OCI-LY1 (cell line): ENCODE results near the gene PPP1R12A.

ENCODE experiments used
- H2AFZ ChIP-seq: fragments of 200-600 bp; sonication (generic), shearing (Covaris generic); 2 replicates; pipeline ENCODE4 v1.6.0; 2014; ENCODE audit warnings: antibody characterized with exemption, mild to moderate bottlenecking, low read length
- H3F3A ChIP-seq: fragments of 200-600 bp; sonication (generic), shearing (Covaris generic); 2 replicates; pipeline ENCODE4 v1.6.0; 2014; ENCODE audit warnings: mild to moderate bottlenecking, antibody characterized with exemption, low read length, moderate library complexity; ENCODE audit not compliant: insufficient read depth
- H3K27ac ChIP-seq: fragments of 200-600 bp; sonication (generic); 2 replicates; pipeline ENCODE4 v1.5.1; 2014; ENCODE audit warnings: low read length, mixed run types, mild to moderate bottlenecking, low read depth; ENCODE audit not compliant: poor library complexity, severe bottlenecking
- H3K27me3 ChIP-seq: fragments of 200-600 bp; sonication (generic); 2 replicates; pipeline ENCODE4 v1.6.0; 2014; ENCODE audit warnings: antibody characterized with exemption, mild to moderate bottlenecking, low read length, moderate library complexity; ENCODE audit not compliant: insufficient read depth
- H3K36me3 ChIP-seq: fragments of 200-600 bp; sonication (generic); 2 replicates; pipeline ENCODE4 v1.6.1; 2014; ENCODE audit warnings: mild to moderate bottlenecking, antibody characterized with exemption, low read length, moderate library complexity, mixed read lengths; ENCODE audit not compliant: insufficient read depth
- H3K4me1 ChIP-seq: fragments of 200-600 bp; sonication (generic); 2 replicates; pipeline ENCODE4 v1.5.1; 2014; ENCODE audit warnings: mild to moderate bottlenecking, low read length, moderate library complexity; ENCODE audit not compliant: insufficient read depth, severe bottlenecking
- H3K4me2 ChIP-seq: fragments of 200-600 bp; sonication (generic), shearing (Covaris generic); 2 replicates; pipeline ENCODE4 v1.6.1; 2014; ENCODE audit warnings: low read length
- H3K4me3 ChIP-seq: fragments of 200-600 bp; sonication (generic); 2 replicates; pipeline ENCODE4 v1.5.1; 2014; ENCODE audit warnings: low read length, low read depth, mild to moderate bottlenecking, mixed read lengths; ENCODE audit not compliant: poor library complexity, severe bottlenecking
- H3K79me2 ChIP-seq: fragments of 200-600 bp; shearing (Covaris generic); 2 replicates; pipeline ENCODE4 v1.6.1; 2016; ENCODE audit warnings: mixed run types, low read length, mixed read lengths; ENCODE audit not compliant: insufficient read depth
- H3K9ac ChIP-seq: fragments of 200-600 bp; sonication (generic), shearing (Covaris generic); 2 replicates; pipeline ENCODE4 v1.6.1; 2014; ENCODE audit warnings: mild to moderate bottlenecking, low read length, mixed read lengths
- H3K9me2 ChIP-seq: fragments of 200-600 bp; sonication (generic), shearing (Covaris generic); 2 replicates; pipeline ENCODE4 v1.6.1; 2014; ENCODE audit warnings: low read depth, mild to moderate bottlenecking, low read length, mixed read lengths
- H3K9me3 ChIP-seq: fragments of 200-600 bp; shearing (Covaris generic); 2 replicates; pipeline ENCODE4 v1.6.1; 2014; ENCODE audit warnings: low read length, mixed read lengths
- H4K20me1 ChIP-seq: fragments of 200-600 bp; sonication (generic), shearing (Covaris generic); 2 replicates; pipeline ENCODE4 v1.6.0; 2016; ENCODE audit warnings: mild to moderate bottlenecking, low read length; ENCODE audit not compliant: insufficient read depth
- EZH2 ChIP-seq: fragments of 200-600 bp; sonication (generic), shearing (Covaris generic); IDR thresholded peaks from 2 replicates; pipeline ENCODE4 v1.8.0; 2017; ENCODE audit warnings: borderline replicate concordance, mixed run types, mild to moderate bottlenecking, antibody characterized with exemption, low read length, moderate library complexity, mixed read lengths
- TF ChIP-seq, protein P1 (sequence below): fragments of 200-600 bp; sonication (generic), shearing (Covaris generic); IDR thresholded peaks from 2 replicates; pipeline ENCODE4 v1.5.1; 2017; ENCODE audit warnings: mild to moderate bottlenecking, antibody characterized with exemption, low read length, moderate library complexity, mixed read lengths

The PPP1R12A gene

GRCh38 chr12:79764641-79765040 is 170.3 kb downstream of the PPP1R12A start:
- Histone ChIP-seq H3K9ac (no peak overlapping the region), H3K27me3 (no peaks in the 10 kb centered on the region), H3K36me3 (no peaks in the 10 kb centered on the region), H3K4me2 (no peak overlapping the region), H3K4me1 (no peaks in the 10 kb centered on the region), H3K4me3 (no peak overlapping the region), H2AFZ (no peak overlapping the region), H3K9me2 (no peaks in the 10 kb centered on the region), H4K20me1 (no peaks in the 10 kb centered on the region), H3K27ac (no peak overlapping the region), H3K9me3 (no peaks in the 10 kb centered on the region), H3F3A (no peaks in the 10 kb centered on the region), H3K79me2 (no peaks in the 10 kb centered on the region)
- TF ChIP-seq EZH2, result no peak
- TF ChIP-seq, protein P1, sequence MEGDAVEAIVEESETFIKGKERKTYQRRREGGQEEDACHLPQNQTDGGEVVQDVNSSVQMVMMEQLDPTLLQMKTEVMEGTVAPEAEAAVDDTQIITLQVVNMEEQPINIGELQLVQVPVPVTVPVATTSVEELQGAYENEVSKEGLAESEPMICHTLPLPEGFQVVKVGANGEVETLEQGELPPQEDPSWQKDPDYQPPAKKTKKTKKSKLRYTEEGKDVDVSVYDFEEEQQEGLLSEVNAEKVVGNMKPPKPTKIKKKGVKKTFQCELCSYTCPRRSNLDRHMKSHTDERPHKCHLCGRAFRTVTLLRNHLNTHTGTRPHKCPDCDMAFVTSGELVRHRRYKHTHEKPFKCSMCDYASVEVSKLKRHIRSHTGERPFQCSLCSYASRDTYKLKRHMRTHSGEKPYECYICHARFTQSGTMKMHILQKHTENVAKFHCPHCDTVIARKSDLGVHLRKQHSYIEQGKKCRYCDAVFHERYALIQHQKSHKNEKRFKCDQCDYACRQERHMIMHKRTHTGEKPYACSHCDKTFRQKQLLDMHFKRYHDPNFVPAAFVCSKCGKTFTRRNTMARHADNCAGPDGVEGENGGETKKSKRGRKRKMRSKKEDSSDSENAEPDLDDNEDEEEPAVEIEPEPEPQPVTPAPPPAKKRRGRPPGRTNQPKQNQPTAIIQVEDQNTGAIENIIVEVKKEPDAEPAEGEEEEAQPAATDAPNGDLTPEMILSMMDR, result no peak

DNA sequence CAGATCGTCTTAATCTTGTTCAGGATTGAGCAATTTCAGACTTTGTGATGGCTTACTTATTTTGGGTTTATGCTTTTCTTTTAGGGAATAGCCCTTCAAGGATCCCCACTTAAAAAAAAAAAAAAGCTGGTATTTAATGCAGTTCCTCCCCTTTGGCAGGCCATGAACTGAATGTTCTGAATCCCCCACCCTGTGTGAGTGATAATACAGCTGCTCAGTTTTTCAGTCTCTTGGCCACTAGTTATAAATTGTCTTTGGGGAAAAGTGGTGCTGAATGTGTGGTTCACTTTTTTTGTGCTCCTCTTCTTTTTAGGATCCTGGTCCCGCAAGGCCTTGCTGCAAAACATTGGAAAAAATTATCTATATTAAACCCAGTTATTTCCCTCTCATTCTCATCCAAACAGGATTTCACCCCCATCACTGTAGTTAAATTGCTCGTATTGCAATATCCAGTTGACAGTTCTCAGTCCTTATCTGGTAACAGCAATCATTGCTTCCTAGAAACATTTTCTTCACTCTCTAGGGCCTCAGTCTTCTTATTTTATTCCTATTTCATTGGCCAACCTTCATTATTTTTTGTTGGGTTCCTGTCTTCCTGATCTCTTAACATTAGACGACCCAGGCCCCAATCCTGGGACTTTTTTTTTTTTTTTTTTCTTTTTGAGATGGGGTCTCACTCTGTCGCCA is 171.0 kb downstream of the PPP1R12A start:
- Histone ChIP-seq H3K4me3 (no peak overlapping the region), H4K20me1 (no peaks in the 10 kb centered on the region), H2AFZ (no peak overlapping the region), H3K4me2 (no peak overlapping the region), H3K9me3 (no peaks in the 10 kb centered on the region), H3F3A (no peaks in the 10 kb centered on the region), H3K9me2 (no peaks in the 10 kb centered on the region), H3K36me3 (no peaks in the 10 kb centered on the region), H3K9ac (no peak overlapping the region), H3K4me1 (no peaks in the 10 kb centered on the region), H3K27ac (no peak overlapping the region), H3K79me2 (no peaks in the 10 kb centered on the region), H3K27me3 (no peaks in the 10 kb centered on the region)
- TF ChIP-seq, protein P1, result no peak
- no peak for TF ChIP-seq EZH2

GRCh38 chr12:79761341-79761740 is 173.6 kb downstream of the PPP1R12A start:
- Histone ChIP-seq H3K9ac (no peak overlapping the region), H3K79me2 (no peaks in the 10 kb centered on the region), H3K4me1 (no peaks in the 10 kb centered on the region), H4K20me1 (no peaks in the 10 kb centered on the region), H3K9me2 (no peaks in the 10 kb centered on the region), H3K27me3 (no peaks in the 10 kb centered on the region), H3K36me3 (no peaks in the 10 kb centered on the region), H2AFZ (no peak overlapping the region), H3K27ac (no peak overlapping the region), H3F3A (no peaks in the 10 kb centered on the region), H3K4me2 (no peak overlapping the region), H3K4me3 (no peak overlapping the region), H3K9me3 (peaks cover 8% of the 10 kb centered on the region)
- no peak for TF ChIP-seq EZH2
- TF ChIP-seq, protein P1, result no peak
